Measurements from ENCODE around the gene LILRB1.

DNA sequence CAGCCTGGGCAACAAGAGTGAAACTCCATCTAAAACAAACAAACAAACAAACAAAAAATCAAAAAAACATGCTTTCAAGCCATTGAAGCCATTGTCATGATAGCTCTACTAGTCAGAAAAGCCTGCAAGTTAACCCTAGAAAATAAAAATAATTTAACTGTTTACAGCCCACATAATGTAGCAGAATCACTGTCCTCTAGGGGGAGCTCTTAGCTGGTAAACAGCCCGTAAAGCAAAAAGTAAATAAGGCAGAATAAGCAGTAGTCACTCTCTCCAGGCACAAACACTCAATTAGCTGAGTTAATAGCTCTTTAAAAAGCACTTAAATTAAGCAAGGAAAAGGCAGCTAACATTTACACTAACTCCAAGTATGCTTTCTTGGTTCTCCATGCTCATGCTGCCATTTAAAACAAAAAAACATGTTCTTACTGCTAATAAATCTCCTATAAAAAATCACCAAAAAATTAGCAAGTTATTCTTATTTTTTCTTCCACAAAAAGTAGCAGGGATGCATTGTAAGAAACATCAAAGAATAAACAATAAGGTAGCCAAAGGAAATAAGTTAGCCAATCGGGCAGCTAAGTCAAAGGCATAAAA, 43.8 kb downstream of the LILRB1 start:
- TF ChIP-seq ZNF747 (CRISPR knock-in tag; IDR thresholded peaks at IDR 0.05; ENCODE audit: borderline replicate concordance) (no peak), SMAD1 (CRISPR knock-in tag; IDR thresholded peaks at IDR 0.05; ENCODE audit: borderline replicate concordance, low read depth) (no peak), NCOR1 (IDR thresholded peaks at IDR 0.05; ENCODE audit: borderline replicate concordance, low read length) (no peak), EZH2 (conservative IDR thresholded peaks at IDR 0.05; ENCODE audit: low read depth, low read length) (no peak), TCF12 (IDR thresholded peaks at IDR 0.05) (no peak), TCF12 (CRISPR knock-in tag; IDR thresholded peaks at IDR 0.05) (no peak)

Data from HepG2 (cell line).